MM.1S (cell line): ENCODE data around the gene STK10.

Experiments
- DNase-seq: peaks from one replicate; pipeline ENCODE4 v3.0.0-alpha.2; 2015
- H2AFZ ChIP-seq: fragments of 300-600 bp; sonication (generic); 2 replicates; pipeline ENCODE4 v1.6.0; 2016; ENCODE audit warnings: antibody characterized with exemption, low read length
- H3F3A ChIP-seq: fragments of 300-600 bp; sonication (generic); 2 replicates; pipeline ENCODE4 v1.6.1; 2016; ENCODE audit warnings: mild to moderate bottlenecking, antibody characterized with exemption, low read length, moderate library complexity, mixed read lengths; ENCODE audit not compliant: insufficient read depth
- H3K27ac ChIP-seq: fragments of 300-600 bp; sonication (generic); 2 replicates; pipeline ENCODE4 v1.5.1; 2016; ENCODE audit warnings: mild to moderate bottlenecking, low read length
- H3K27me3 ChIP-seq: fragments of 300-600 bp; sonication (generic); replicated peaks from 2 replicates; pipeline ENCODE4 v1.6.0; 2016; ENCODE audit warnings: low read length; ENCODE audit not compliant: insufficient read depth
- H3K36me3 ChIP-seq: fragments of 300-600 bp; sonication (generic); replicated peaks from 2 replicates; pipeline ENCODE4 v1.6.1; 2016; ENCODE audit warnings: mild to moderate bottlenecking, low read length, mixed read lengths; ENCODE audit not compliant: insufficient read depth
- H3K4me1 ChIP-seq: fragments of 300-600 bp; sonication (generic); 2 replicates; pipeline ENCODE4 v1.6.1; 2016; ENCODE audit warnings: low read length, mixed read lengths
- H3K4me2 ChIP-seq: fragments of 300-600 bp; sonication (generic); 2 replicates; pipeline ENCODE4 v1.6.0; 2016; ENCODE audit warnings: low read depth, low read length
- H3K4me3 ChIP-seq: fragments of 300-600 bp; sonication (generic); 2 replicates; pipeline ENCODE4 v1.5.1; 2016; ENCODE audit warnings: low read length, mixed read lengths
- H3K79me2 ChIP-seq: fragments of 300-600 bp; sonication (generic); 2 replicates; pipeline ENCODE4 v1.6.1; 2016; ENCODE audit warnings: mixed run types, low read length, mixed read lengths
- H3K9ac ChIP-seq: fragments of 300-600 bp; sonication (generic); 2 replicates; pipeline ENCODE4 v1.6.1; 2016; ENCODE audit warnings: low read length, mixed read lengths
- H3K9me2 ChIP-seq: fragments of 300-600 bp; sonication (generic); replicated peaks from 2 replicates; pipeline ENCODE4 v1.6.1; 2016; ENCODE audit warnings: mild to moderate bottlenecking, low read length, mixed read lengths; ENCODE audit not compliant: insufficient read depth
- H3K9me3 ChIP-seq: fragments of 300-600 bp; sonication (generic); replicated peaks from 2 replicates; pipeline ENCODE4 v1.6.1; 2016; ENCODE audit warnings: mild to moderate bottlenecking, low read length, mixed read lengths; ENCODE audit not compliant: insufficient read depth
- H4K20me1 ChIP-seq: fragments of 300-600 bp; sonication (generic); 2 replicates; pipeline ENCODE4 v1.6.1; 2016; ENCODE audit warnings: mild to moderate bottlenecking, low read length, moderate library complexity, mixed read lengths; ENCODE audit not compliant: insufficient read depth
- EZH2 ChIP-seq: fragments of 300-600 bp; sonication (generic); optimal IDR thresholded peaks from 2 replicates; pipeline ENCODE3; 2017; ENCODE audit warnings: low read depth, mild to moderate bottlenecking, antibody characterized with exemption, low read length, mixed read lengths
- EZH2phosphoT487 ChIP-seq: fragments of 300-600 bp; sonication (generic); IDR thresholded peaks from 2 replicates; pipeline ENCODE4 v1.6.1; 2018; ENCODE audit warnings: antibody characterized with exemption, low read length
- TF ChIP-seq, protein P1 (sequence below): fragments of 300-600 bp; sonication (generic); IDR thresholded peaks from 2 replicates; pipeline ENCODE4 v1.5.1; 2016; ENCODE audit warnings: antibody characterized with exemption, low read length, mixed read lengths

STK10 gene

DNA sequence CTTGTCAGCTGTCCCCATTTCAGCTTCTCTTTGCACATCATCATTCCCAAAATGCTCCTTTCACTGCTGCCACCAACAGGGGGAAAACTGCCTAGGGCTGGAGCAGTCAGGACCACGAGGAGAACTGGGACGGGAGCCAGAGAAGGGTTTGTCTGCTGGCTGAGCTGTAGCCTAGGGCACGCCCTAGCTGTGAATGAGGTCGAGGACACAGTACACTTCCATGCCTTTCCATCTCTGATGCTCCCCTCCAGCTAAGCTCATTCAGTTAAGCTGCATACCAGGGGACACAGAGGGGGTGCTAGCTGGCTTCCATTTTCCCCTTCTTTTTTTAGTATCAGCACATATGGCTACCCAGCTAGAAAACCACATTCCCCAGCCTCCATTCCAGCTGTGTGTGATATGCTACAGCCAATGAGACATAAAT, 64.7 kb downstream of the STK10 start:
- 0 out of 2 replicates have a peak, but pooled peaks cover 2% of the 10 kb centered on the region for H3K36me3 ChIP-seq
- H3K4me1 ChIP-seq, result no peaks in the 10 kb centered on the region
- H3K79me2 ChIP-seq, result peaks cover 20% of the 10 kb centered on the region; the same call in 1 of the 2 replicates
- no peak for TF ChIP-seq EZH2
- H3K4me2 ChIP-seq, result no peak overlapping the region
- no peaks in the 10 kb centered on the region for H4K20me1 ChIP-seq
- H3F3A ChIP-seq, result no peaks in the 10 kb centered on the region
- H2AFZ ChIP-seq, result no peak overlapping the region
- H3K27me3 ChIP-seq, result no peaks in the 10 kb centered on the region
- DNase-seq, result no peak
- H3K9ac ChIP-seq, result no peak overlapping the region
- no peaks in the 10 kb centered on the region for H3K9me3 ChIP-seq
- no peak overlapping the region for H3K27ac ChIP-seq
- H3K9me2 ChIP-seq, result no peaks in the 10 kb centered on the region
- no peak overlapping the region for H3K4me3 ChIP-seq

DNA sequence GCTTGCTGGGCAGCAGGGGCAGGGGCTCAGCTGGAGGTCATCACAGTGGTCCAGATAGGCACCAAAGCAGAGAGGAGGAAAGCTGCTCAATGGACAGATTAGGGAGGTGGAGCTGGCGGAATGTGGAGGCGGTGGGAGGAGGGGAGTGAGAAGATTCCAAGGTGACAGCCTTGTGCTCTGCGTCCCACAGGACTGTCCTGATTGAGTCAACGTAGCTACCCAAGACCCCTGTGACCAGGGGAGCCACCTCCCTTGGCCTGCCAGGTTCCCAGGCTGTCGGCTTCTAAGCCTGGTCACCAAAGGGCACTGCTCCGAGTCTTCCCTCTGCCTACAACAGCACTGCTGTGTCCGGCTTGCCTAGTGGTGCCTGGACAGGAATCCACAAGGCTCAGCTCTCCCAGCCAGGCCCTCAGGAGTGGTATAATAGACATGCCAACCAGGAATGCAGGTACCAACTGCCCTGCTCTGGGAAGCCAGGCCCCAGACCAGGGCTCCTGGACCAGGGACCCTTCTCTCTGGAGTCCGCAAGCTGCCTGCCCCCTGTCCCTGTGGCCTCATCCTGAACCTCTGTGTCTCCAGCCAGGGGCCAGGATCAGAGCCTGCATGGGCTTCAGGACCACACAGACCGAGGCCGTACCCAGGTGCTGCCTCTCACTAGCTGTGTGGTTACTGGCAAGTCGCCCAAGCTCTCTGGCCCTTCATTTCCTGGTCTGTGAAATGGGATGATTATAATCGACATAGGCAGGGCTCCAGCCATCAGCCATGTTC, 67.9 kb downstream of the STK10 start:
- Histone ChIP-seq H3K9ac (no peak overlapping the region), H3K36me3 (0 out of 2 replicates have a peak, but pooled peaks cover 2% of the 10 kb centered on the region), H3K27ac (no peak overlapping the region)

DNA sequence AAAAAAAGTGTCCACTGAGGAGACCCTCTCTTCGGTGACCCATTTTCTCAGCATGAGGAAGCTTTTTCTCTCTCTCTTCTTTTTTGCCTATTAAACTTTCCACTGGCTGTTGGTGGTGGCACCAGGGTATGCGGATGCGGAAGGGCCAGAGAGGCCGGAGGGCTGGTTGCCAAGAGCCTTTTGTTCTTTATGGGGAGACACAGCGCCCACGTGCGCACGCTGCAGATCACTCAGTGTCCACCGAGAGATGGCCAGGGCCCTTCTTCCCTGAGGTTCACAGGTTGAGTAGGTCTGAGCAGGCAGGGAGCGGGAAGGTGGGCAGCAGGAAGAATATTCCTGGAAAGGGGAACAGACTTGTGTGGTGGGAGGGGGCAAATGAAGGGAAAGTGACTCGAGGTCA, 69.1 kb downstream of the STK10 start:
- Histone ChIP-seq H3K79me2 (peaks cover 17% of the 10 kb centered on the region; the same call in 1 of the 2 replicates), H3K9me2 (no peaks in the 10 kb centered on the region), H4K20me1 (no peaks in the 10 kb centered on the region), H3F3A (no peaks in the 10 kb centered on the region), H3K4me3 (no peak overlapping the region), H3K4me2 (no peak overlapping the region), H2AFZ (no peak overlapping the region), H3K27me3 (no peaks in the 10 kb centered on the region), H3K9me3 (no peaks in the 10 kb centered on the region), H3K4me1 (no peaks in the 10 kb centered on the region), H3K9ac (no peak overlapping the region), H3K27ac (no peak overlapping the region), H3K36me3 (no peaks in the 10 kb centered on the region)
- TF ChIP-seq EZH2phosphoT487, result no peak
- TF ChIP-seq, protein P1, sequence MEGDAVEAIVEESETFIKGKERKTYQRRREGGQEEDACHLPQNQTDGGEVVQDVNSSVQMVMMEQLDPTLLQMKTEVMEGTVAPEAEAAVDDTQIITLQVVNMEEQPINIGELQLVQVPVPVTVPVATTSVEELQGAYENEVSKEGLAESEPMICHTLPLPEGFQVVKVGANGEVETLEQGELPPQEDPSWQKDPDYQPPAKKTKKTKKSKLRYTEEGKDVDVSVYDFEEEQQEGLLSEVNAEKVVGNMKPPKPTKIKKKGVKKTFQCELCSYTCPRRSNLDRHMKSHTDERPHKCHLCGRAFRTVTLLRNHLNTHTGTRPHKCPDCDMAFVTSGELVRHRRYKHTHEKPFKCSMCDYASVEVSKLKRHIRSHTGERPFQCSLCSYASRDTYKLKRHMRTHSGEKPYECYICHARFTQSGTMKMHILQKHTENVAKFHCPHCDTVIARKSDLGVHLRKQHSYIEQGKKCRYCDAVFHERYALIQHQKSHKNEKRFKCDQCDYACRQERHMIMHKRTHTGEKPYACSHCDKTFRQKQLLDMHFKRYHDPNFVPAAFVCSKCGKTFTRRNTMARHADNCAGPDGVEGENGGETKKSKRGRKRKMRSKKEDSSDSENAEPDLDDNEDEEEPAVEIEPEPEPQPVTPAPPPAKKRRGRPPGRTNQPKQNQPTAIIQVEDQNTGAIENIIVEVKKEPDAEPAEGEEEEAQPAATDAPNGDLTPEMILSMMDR, result no peak
- no peak for TF ChIP-seq EZH2
- DNase-seq, result no peak

More for the DNA sequence above, 67.9 kb downstream of the STK10 start:
- Histone ChIP-seq H3K9me3 (no peaks in the 10 kb centered on the region), H3K27me3 (no peaks in the 10 kb centered on the region), H4K20me1 (no peaks in the 10 kb centered on the region), H3K4me3 (no peak overlapping the region), H3F3A (no peaks in the 10 kb centered on the region), H3K9me2 (no peaks in the 10 kb centered on the region), H3K4me1 (no peaks in the 10 kb centered on the region), H3K4me2 (no peak overlapping the region), H3K79me2 (peaks cover 13% of the 10 kb centered on the region; the same call in 1 of the 2 replicates), H2AFZ (no peak overlapping the region)
- no peak for DNase-seq
- TF ChIP-seq EZH2phosphoT487 (no peak), EZH2 (no peak)
- TF ChIP-seq, protein P1, result no peak
